ENCODE data around the gene ZNF613. TPM values are rescaled to one million over a fixed set of nuclear protein-coding genes. Genes with fewer than 3 reads are reported as not detected.

Gene ZNF613
- total RNA-seq, 1 experiment from 2014 or later = 2.2 TPM

DNA sequence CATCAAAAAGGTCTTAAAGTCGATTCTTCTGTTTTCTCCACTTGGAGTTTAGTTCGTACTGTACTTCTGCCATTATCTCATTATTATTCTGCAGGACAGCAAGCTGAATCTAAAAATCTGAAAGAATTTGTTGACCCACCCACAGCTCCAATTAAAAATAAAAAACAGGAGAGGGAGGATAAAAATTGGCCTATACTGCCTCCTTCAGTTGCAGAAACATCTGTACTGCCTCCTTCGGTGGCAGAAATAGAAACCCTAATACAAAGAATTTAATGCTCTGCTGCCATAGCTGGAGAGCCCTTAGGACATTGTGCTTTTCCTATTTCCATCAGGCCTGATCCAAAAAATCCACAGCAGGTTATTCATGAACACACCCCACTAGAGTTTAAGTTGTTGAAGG, 49.6 kb downstream of the ZNF613 start:
- 0 out of 4 replicates have a peak, but pooled peaks cover 0 to 1% of the 10 kb centered on the region in 2 experiments for H3K36me3 ChIP-seq (ENCODE audit: control insufficient read depth in 1 of 2, insufficient read depth in 2 of 2, low read length in 2 of 2)
- no peaks in the 10 kb centered on the region for H3K9me2 ChIP-seq (ENCODE audit: insufficient read depth)
- H3K9me3 ChIP-seq (ENCODE audit: control insufficient read depth in 1 of 2, insufficient read depth in 1 of 2, low read depth in 1 of 2, low read length in 2 of 2) = peaks cover 25 to 33% of the 10 kb centered on the region in 2 experiments; a peak in 3 of 4 replicates
- H3K79me2 ChIP-seq (ENCODE audit: insufficient read depth, low read length) = no peaks in the 10 kb centered on the region
- H4K20me1 ChIP-seq (ENCODE audit: insufficient read depth) = no peaks in the 10 kb centered on the region
- ChIA-PET CTCF (no interaction called here), RAD21 (ENCODE audit: low non-redundant PET in 1 of 2, low total read pairs in 2 of 2, uncharacterized antibody in 2 of 2, unreplicated experiment in 2 of 2) (no interaction called here), POLR2A (no interaction called here)
- no peak for ATAC-seq
- H3K4me2 ChIP-seq (ENCODE audit: low read length) = no peak overlapping the region
- no peaks in the 10 kb centered on the region for H3K27me3 ChIP-seq (ENCODE audit: insufficient read depth, low read length)
- no peak for DNase-seq (ENCODE audit: low read depth, low spot score)
- H3K4me3 ChIP-seq (replicated peaks in 1 of 2; ENCODE audit: low read depth in 1 of 2, low read length in 2 of 2) = no peak overlapping the region
- no peak overlapping the region for H3K27ac ChIP-seq (ENCODE audit: low read depth, low read length)
- H3K9ac ChIP-seq (ENCODE audit: low read length) = no peak overlapping the region
- H3K4me1 ChIP-seq (ENCODE audit: control insufficient read depth in 1 of 2, insufficient read depth in 2 of 2, low read length in 2 of 2) = no peaks in the 10 kb centered on the region
- BruUV-seq (replicated peaks) = no TSS peak
- intact Hi-C loops (cut with micrococcal nuclease) = no loop called here
- H2AFZ ChIP-seq (ENCODE audit: low read depth, low read length, poor library complexity, severe bottlenecking) = no peak overlapping the region
- TF ChIP-seq JUND (IDR thresholded peaks at IDR 0.05) (no peak), ELF1 (IDR thresholded peaks at IDR 0.05; ENCODE audit: borderline replicate concordance, low read depth) (no peak), POLR2A (IDR thresholded peaks at IDR 0.05; ENCODE audit: borderline replicate concordance, extremely low read depth, insufficient read depth, insufficient read length) (no peak), FOSL1 (IDR thresholded peaks at IDR 0.05; ENCODE audit: low read depth) (no peak), POLR2AphosphoS5 (IDR thresholded peaks at IDR 0.05; ENCODE audit: low read depth, low read length) (no peak), ZBTB33 (IDR thresholded peaks at IDR 0.05; ENCODE audit: extremely low read depth, insufficient replicate concordance, low read length) (no peak), TCF7L2 (IDR thresholded peaks at IDR 0.05; ENCODE audit: borderline replicate concordance, extremely low read depth, insufficient read depth, insufficient read length) (no peak), CTCF (IDR thresholded peaks at IDR 0.05 in 2 of 3, conservative IDR thresholded peaks at IDR 0.05 in 1 of 3; ENCODE audit: borderline replicate concordance in 1 of 3, insufficient read depth in 1 of 3, low read depth in 2 of 3, low read length in 2 of 3) (no peak), EZH2phosphoT487 (IDR thresholded peaks at IDR 0.05; ENCODE audit: borderline replicate concordance) (no peak), CBX3 (IDR thresholded peaks at IDR 0.05; ENCODE audit: low read depth) (no peak), RAD21 (IDR thresholded peaks at IDR 0.05; ENCODE audit: low read depth) (no peak), REST (IDR thresholded peaks at IDR 0.05; ENCODE audit: low read depth) (no peak), CEBPB (IDR thresholded peaks at IDR 0.05; ENCODE audit: low read depth) (no peak), SRF (IDR thresholded peaks at IDR 0.05; ENCODE audit: low read depth) (no peak), YY1 (IDR thresholded peaks at IDR 0.05; ENCODE audit: extremely low read depth, insufficient replicate concordance, low read depth, low read length) (no peak), EZH2 (IDR thresholded peaks at IDR 0.05) (no peak), ZNF274 (IDR thresholded peaks at IDR 0.05; ENCODE audit: low read depth, low read length) (no peak), SP1 (IDR thresholded peaks at IDR 0.05; ENCODE audit: low read depth) (no peak), EGR1 (IDR thresholded peaks at IDR 0.05; ENCODE audit: low read depth) (no peak), ZFX (IDR thresholded peaks at IDR 0.05) (no peak)

Measured in HCT116 (cell line).